GM19099 (cell line): ENCODE results near the gene SBK2.

ENCODE experiments used
- POLR2A ChIP-seq: IDR thresholded peaks from 3 replicates; pipeline ENCODE4 v1.6.1; 2011; ENCODE audit warnings: low read depth; ENCODE audit not compliant: insufficient read length; ENCODE audit errors: extremely low read depth

SBK2 gene

GRCh38 chr19:55479451-55480230, 57.3 kb downstream of the SBK2 start:
- TF ChIP-seq POLR2A: no peak

- TF ChIP-seq POLR2A: no peak
Measured at GRCh38 chr19:55479045-55479444, 57.9 kb downstream of the SBK2 start.
